Activated T-helper 1 cell treated with Interleukin-2 at 50 U/mL for 16 hours (primary cell): Measurements from ENCODE around the gene ASIC2.

ENCODE experiments used
- DNase-seq: peaks from one replicate; pipeline ENCODE4 v3.0.0-alpha.2; 2020; ENCODE audit warnings: low read depth

ASIC2 gene

GRCh38 chr17:33243732-33244131, 49.4 kb downstream of the ASIC2 start:
- no peak for DNase-seq

GRCh38 chr17:33242375-33243124, 50.5 kb downstream of the ASIC2 start:
- DNase-seq, result no peak

GRCh38 chr17:33241390-33241789, 51.7 kb downstream of the ASIC2 start:
- no peak for DNase-seq

GRCh38 chr17:33240362-33240761, 52.7 kb downstream of the ASIC2 start:
- DNase-seq, result no peak

- DNase-seq, result no peak
Observed at GRCh38 chr17:33239702-33240101, 53.4 kb downstream of the ASIC2 start.

DNA sequence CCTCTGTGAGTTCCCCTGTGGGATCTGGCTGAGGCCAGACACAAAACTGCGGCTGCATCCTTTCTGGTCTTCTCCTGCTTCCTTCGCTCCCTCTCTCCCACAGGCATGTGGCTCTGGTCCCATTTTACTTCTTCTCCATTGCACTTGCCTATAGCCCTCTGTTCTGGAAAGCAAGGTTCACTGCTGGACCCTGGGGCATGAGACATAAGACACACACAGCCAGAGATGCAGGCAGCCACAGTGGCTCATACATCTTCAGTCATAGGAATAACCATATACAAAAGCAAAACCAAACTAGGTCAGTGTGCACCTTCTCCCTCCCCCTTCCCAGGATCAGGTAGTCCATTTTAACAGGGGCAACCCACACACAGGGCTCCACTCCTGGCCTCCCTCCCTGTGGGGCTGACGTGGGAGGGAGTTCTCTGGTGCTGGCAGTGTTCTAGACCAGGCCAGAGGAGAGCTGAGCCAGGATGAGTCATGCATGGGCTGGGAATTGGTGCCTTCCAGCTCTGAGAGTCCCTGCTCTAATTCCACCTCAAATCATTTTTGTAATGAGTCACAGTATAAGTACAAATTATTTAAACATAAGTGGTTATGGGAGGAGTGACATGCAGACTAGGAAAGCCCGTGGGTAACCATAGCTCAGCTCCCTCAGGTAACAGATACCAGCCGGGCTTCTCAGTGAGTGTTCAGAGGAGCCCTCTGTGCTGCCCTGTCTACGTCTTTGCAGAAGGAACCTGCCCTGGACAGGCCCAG, 58.0 kb downstream of the ASIC2 start:
- no peak for DNase-seq

GRCh38 chr17:33234233-33234632, 58.9 kb downstream of the ASIC2 start:
- DNase-seq, result no peak

GRCh38 chr17:33233811-33234177, 59.3 kb downstream of the ASIC2 start:
- DNase-seq, result no peak

- DNase-seq, result no peak
Observed at GRCh38 chr17:33229499-33229898, 63.6 kb downstream of the ASIC2 start.

GRCh38 chr17:33229028-33229427, 64.1 kb downstream of the ASIC2 start:
- DNase-seq, result no peak

- no peak for DNase-seq
Observed at GRCh38 chr17:33228548-33228947, 64.5 kb downstream of the ASIC2 start.

GRCh38 chr17:33227911-33228310, 65.2 kb downstream of the ASIC2 start:
- DNase-seq, result no peak

DNA sequence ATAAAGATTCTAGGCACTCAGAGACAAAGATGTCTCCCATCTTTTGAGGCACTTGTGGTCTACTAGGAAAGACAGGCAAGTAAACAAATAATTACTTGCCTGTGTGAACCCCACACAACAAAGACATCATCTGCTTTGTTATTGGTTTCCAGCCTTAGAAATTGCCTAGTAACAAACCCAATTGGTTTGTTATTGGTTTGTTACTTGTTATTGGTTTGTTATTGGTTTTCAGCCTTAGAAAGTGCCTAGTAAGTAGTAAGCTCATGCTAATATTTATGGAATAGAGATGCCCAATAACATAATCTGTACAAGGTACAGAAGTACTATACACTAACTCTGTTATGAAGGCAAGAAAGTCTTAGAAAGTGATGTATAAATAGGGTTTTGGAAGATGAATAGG, 67.1 kb downstream of the ASIC2 start:
- DNase-seq, result no peak

DNA sequence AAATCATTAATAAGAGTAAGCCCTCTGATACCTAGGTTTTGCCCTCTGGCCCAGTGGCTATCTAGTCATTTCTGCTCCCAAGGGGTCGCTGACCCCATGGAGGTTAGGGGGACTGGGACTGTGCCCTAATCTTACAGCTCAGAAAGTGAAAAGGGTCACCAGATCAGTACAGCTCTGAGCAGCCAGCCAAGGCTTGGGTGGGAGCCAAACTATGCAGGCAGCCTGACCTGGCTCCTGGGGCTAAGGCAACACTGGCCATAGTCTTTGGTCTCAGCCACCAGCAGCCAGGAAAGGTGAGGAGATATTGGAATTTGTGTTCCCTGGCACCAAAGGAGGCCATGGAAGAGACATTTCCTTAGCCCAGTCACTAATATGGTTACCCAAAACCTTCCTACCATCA, 67.6 kb downstream of the ASIC2 start:
- no peak for DNase-seq

- no peak for DNase-seq
Observed at GRCh38 chr17:33220036-33220435, 73.1 kb downstream of the ASIC2 start.

- no peak for DNase-seq
Observed at GRCh38 chr17:33218698-33219601, 74.1 kb downstream of the ASIC2 start.

- no peak for DNase-seq
Observed at GRCh38 chr17:33217891-33218290, 75.2 kb downstream of the ASIC2 start.

DNA sequence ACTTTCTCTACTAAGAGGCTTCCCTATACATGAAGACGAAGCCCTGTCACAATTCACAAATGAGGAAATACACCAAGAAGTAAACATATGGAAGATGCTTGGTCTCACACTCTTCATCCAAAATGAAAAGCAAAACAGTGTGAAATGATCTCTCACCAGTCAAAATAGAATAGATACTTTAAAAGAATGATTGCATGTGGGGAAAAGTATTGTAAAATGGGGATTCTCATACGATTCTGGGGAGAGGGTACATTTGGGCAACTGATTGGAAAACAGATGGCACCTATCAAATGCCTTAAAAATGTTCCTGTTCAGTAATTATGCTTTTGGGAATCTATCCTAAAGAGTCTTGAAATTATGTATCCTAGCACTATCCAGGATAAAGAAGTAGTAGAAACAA, 78.1 kb downstream of the ASIC2 start:
- no peak for DNase-seq

GRCh38 chr17:33210285-33210684, 82.8 kb downstream of the ASIC2 start:
- no peak for DNase-seq

DNA sequence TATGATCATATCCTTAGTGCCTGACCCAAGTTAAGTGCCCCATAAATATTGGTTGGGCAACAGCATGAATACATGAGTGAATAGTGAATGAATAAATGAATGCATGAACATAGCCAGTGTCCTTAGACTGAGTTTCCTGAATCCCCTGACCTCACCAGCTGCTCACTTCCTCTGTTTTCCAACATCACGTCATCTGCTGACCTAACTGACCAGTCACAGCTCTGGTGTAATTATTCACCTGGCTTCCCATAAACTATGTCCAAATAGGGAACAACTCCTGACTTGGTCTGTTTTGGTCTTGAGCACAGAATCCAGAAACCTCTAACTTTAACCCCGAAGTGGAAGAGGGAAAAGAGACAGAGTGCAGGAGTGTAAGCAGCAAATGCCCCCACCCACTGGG, 83.4 kb downstream of the ASIC2 start:
- no peak for DNase-seq

- no peak for DNase-seq
Observed at GRCh38 chr17:33207231-33207630, 85.9 kb downstream of the ASIC2 start.

DNA sequence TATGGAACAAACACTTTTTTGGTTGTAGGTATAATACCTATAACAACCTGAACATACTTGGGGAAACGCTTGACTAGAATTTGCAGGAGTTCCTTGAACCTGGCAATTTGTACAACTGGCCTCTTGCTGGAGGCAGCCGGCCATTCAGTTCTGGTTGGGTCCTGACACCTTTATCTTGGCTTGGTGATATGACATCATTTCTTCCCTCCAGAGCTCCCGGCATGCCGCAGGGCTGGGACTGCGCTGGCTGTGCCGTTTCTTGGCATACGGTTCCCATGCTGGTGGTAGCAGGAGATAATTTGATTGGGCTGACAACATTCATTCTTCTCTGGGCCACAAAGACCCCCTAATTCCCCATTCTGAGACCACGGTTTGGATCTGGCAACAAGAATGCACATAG, 87.5 kb downstream of the ASIC2 start:
- DNase-seq, result no peak

DNA sequence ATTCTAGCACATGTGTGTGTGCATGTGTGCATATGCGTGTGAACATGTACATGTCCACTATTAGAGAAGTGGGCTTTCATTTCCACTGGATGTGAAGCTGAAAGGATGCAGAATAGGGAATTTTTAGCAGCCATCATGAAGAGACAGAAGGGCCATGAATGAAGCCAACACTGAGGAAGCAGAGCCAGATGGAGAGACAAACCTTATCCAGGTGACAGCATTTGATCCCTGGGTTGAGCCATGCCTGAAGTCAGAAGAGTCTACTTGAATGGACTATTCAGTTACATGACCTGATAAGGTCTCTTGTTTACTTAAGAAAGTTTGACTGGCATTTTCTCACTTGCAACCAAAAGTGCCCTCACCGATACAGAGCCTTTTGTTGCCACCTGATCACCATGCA, 88.4 kb downstream of the ASIC2 start:
- no peak for DNase-seq
